Upper lobe of left lung (tissue), 6 donors: Measurements from ENCODE around the gene KCTD12. TPM values are rescaled to one million over a fixed set of nuclear protein-coding genes. Genes with fewer than 3 reads are reported as not detected.

Experiments
- ATAC-seq, 2 donors: fragments of 200-7000 bp; cut with Tn5 transposase; one replicate each; pipeline ENCODE4 v1.9.1; 2022; ENCODE audit warnings: mild to moderate bottlenecking in 2 of 2, moderate library complexity in 2 of 2; ENCODE audit not compliant: low FRiP score in 2 of 2
- DNase-seq, 2 donors: peaks; one replicate each; pipeline ENCODE4 v3.0.0-alpha.2; 2019 to 2020
- H3K27ac ChIP-seq, 4 donors: fragments of 200-600 bp; sonication (generic); one replicate each; pipeline ENCODE4 v1.5.1; 2016 to 2019
- H3K27me3 ChIP-seq, 4 donors: fragments of 200-600 bp; sonication (generic); one replicate each; pipeline ENCODE4 v1.5.1; 2017 to 2019
- H3K36me3 ChIP-seq, 4 donors: fragments of 200-600 bp; sonication (generic); one replicate each; pipeline ENCODE4 v1.5.1; 2016 to 2019
- H3K4me1 ChIP-seq, 4 donors: fragments of 200-600 bp; sonication (generic); one replicate each; pipeline ENCODE4 v1.5.1; 2018 to 2019
- H3K4me3 ChIP-seq, 4 donors: fragments of 200-600 bp; sonication (generic); one replicate each; pipeline ENCODE4 v1.5.1; 2017 to 2019; ENCODE audit warnings: mild to moderate bottlenecking in 2 of 4, moderate library complexity in 1 of 4
- H3K9me3 ChIP-seq, 4 donors: fragments of 200-600 bp; sonication (generic); one replicate each; pipeline ENCODE4 v1.5.1; 2018 to 2019
- EP300 ChIP-seq, 4 donors: sonication (generic); formaldehyde crosslinking; IDR thresholded peaks; one replicate each; pipeline ENCODE4 v1.5.1; 2017; ENCODE audit warnings: antibody characterized with exemption in 4 of 4, control low read depth in 2 of 4
- POLR2A ChIP-seq, 4 donors: fragments of 450-650 bp; IDR thresholded peaks; one replicate each; pipeline ENCODE4 v1.5.1; 2016 to 2017; ENCODE audit warnings: antibody characterized with exemption in 4 of 4, mild to moderate bottlenecking in 2 of 4
- POLR2AphosphoS5 ChIP-seq, 2 donors: sonication (generic); formaldehyde crosslinking; IDR thresholded peaks; one replicate each; pipeline ENCODE4 v1.5.1; 2017; ENCODE audit warnings: antibody characterized with exemption in 2 of 2
- WGBS, 2 donors: methylation state at CpG; one replicate each; pipeline ENCODE4 v1.1.5; 2017 to 2018; 5-methylcytosine and 5-hydroxymethylcytosine counted together
- total RNA-seq, 6 donors: library from RNA; depleted of rRNA in 4 of 6; stranded (reverse); fragments of >200 nt in 4 of 6; gene quantifications; one replicate each; pipeline versions ENCODE4 v1.1.0 to v1.2.1, GENCODE V29; 2016 to 2021
- TF ChIP-seq, protein P1 (sequence below), 6 experiments: fragments of 450-650 bp in 4 of 6; fragments of 200-600 bp in 2 of 6; sonication (generic) in 2 of 6; IDR thresholded peaks; one replicate each; pipeline ENCODE4 v1.5.1; 2016 to 2019; ENCODE audit warnings: antibody characterized with exemption in 6 of 6
- donor health status: DM: no; HTN: no; CAD: no; lungs with moderate emphysema.
- donor health status: DM: no; HTN: yes; CAD: no; lungs with severe emphysema.

The KCTD12 gene
- total RNA-seq, 6 donors from 2014 or later, result 40.9 to 165 (median 85.6) TPM

DNA sequence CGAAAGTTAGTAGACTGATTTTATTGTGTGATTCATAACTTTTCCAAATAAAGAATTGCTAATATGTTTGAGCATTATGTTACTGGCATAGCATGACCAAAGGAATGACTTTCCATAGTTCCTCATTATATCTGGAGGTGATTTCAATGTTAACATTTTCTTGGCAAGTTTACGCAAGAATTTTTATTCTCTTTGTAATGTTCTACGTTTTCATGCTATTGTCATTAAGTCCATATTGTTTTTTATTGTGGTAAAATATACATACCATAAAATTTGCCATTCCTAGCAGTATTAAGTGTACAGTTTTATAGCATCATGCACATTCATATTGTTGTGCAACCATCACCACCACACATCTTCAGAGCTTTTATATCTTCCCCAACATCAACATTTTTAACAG is 14.8 kb downstream of the KCTD12 start:
- TF ChIP-seq EP300 (IDR thresholded peaks at IDR 0.05) (no peak), POLR2A (IDR thresholded peaks at IDR 0.05) (no peak), POLR2AphosphoS5 (IDR thresholded peaks at IDR 0.05) (no peak)
- TF ChIP-seq, protein P1, sequence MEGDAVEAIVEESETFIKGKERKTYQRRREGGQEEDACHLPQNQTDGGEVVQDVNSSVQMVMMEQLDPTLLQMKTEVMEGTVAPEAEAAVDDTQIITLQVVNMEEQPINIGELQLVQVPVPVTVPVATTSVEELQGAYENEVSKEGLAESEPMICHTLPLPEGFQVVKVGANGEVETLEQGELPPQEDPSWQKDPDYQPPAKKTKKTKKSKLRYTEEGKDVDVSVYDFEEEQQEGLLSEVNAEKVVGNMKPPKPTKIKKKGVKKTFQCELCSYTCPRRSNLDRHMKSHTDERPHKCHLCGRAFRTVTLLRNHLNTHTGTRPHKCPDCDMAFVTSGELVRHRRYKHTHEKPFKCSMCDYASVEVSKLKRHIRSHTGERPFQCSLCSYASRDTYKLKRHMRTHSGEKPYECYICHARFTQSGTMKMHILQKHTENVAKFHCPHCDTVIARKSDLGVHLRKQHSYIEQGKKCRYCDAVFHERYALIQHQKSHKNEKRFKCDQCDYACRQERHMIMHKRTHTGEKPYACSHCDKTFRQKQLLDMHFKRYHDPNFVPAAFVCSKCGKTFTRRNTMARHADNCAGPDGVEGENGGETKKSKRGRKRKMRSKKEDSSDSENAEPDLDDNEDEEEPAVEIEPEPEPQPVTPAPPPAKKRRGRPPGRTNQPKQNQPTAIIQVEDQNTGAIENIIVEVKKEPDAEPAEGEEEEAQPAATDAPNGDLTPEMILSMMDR (IDR thresholded peaks at IDR 0.05), result no peak
- peaks cover 0 to 7% (median 1%) of the 10 kb centered on the region in 4 donors for H3K4me1 ChIP-seq
- ATAC-seq, result no peak
- no peaks in the 10 kb centered on the region for H3K9me3 ChIP-seq
- H3K27me3 ChIP-seq, result no peaks in the 10 kb centered on the region
- no peak for DNase-seq
- H3K4me3 ChIP-seq, result no peak overlapping the region
- WGBS, 2 donors, result 80 to 85% methylated on average over 3 of the region's 3 CpGs
- no peak overlapping the region for H3K27ac ChIP-seq
- no peaks in the 10 kb centered on the region for H3K36me3 ChIP-seq

DNA sequence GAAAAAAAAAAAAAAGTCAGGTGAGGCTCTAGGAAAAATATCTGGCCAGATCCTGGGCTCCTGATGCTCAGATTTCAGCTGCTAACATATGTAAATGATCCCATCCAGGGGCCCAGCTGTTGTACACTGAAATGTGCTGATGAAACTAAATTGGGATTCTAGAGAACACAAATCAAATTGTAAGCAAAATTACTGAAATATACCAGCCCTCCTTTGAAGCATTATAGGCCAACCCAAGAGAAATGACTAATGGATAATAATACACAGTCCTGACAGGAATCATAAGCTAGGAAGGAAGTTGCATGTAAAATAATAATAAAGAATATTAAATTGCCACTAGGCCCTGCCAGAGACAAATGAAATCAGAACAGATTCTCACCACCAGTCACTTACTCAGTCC is 17.8 kb downstream of the KCTD12 start:
- Histone ChIP-seq H3K4me1 (peaks cover 0 to 7% (median 1%) of the 10 kb centered on the region in 4 donors), H3K4me3 (no peak overlapping the region), H3K36me3 (no peaks in the 10 kb centered on the region), H3K27me3 (no peaks in the 10 kb centered on the region), H3K27ac (no peak overlapping the region), H3K9me3 (no peaks in the 10 kb centered on the region)
- TF ChIP-seq, protein P1 (IDR thresholded peaks at IDR 0.05), result no peak
- TF ChIP-seq POLR2A (IDR thresholded peaks at IDR 0.05), result no peak
- TF ChIP-seq POLR2AphosphoS5 (IDR thresholded peaks at IDR 0.05), result no peak
- no peak for TF ChIP-seq EP300 (IDR thresholded peaks at IDR 0.05)
- no peak for ATAC-seq
- no peak for DNase-seq

DNA sequence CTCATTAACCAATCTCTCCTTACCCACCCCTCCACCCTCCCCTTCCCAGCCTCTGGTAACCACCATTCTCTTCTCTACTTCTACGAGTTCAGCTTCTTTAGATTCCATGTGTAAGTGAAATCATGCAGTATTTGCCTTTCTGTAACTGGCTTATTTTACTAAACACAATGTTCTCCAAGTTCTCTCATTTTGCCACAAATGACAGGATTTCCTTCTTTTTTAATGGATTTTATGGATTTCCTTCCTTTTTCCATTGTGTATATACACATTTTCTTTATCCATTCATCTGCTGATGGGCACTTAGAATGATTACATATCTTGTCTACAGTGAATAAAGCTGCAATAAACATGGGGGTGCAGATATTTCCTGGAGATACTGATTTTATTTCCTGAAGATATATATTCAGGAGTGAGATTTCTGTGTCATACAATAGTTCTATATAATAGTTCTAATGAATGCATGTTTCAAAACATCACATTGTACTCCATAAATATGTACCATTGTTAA is 20.2 kb downstream of the KCTD12 start:
- DNase-seq, result no peak
- Histone ChIP-seq H3K4me3 (no peak overlapping the region), H3K36me3 (no peaks in the 10 kb centered on the region), H3K4me1 (peaks cover 0 to 4% (median 1%) of the 10 kb centered on the region in 4 donors), H3K9me3 (no peaks in the 10 kb centered on the region), H3K27me3 (no peaks in the 10 kb centered on the region), H3K27ac (no peak overlapping the region)
- ATAC-seq, result no peak
- WGBS, 2 donors, result 59% methylated on average over 1 of the region's 1 CpG
- TF ChIP-seq EP300 (IDR thresholded peaks at IDR 0.05) (no peak), POLR2AphosphoS5 (IDR thresholded peaks at IDR 0.05) (no peak), POLR2A (IDR thresholded peaks at IDR 0.05) (no peak)
- TF ChIP-seq, protein P1 (IDR thresholded peaks at IDR 0.05), result no peak

DNA sequence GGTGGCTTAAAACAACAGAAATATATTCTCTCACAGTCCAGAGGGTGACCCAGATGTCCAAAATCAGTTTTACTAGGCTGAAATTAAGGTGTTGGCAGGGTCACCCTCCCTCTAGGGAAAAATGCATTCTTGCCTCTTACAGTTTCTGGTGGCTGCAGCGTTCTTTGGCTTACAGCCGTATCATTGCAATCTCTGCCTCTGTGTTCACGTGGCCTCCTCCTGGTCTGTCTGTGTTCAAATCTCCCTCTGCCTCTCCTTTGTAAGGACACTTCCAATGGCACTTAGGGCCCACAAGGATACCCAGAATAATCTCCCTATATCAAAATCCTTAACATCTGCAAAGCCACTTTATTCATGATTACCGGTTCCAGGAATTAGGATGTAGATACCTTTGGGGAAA is 21.1 kb downstream of the KCTD12 start:
- TF ChIP-seq EP300 (IDR thresholded peaks at IDR 0.05) (no peak), POLR2A (IDR thresholded peaks at IDR 0.05) (no peak), POLR2AphosphoS5 (IDR thresholded peaks at IDR 0.05) (no peak)
- TF ChIP-seq, protein P1 (IDR thresholded peaks at IDR 0.05), result no peak
- WGBS, 2 donors, result 73 to 84% methylated on average over 4 of the region's 4 CpGs
- H3K9me3 ChIP-seq, result no peaks in the 10 kb centered on the region
- H3K27ac ChIP-seq, result no peak overlapping the region
- H3K27me3 ChIP-seq, result no peaks in the 10 kb centered on the region
- H3K4me3 ChIP-seq, result no peak overlapping the region
- peaks cover 0 to 4% (median 1%) of the 10 kb centered on the region in 4 donors for H3K4me1 ChIP-seq
- H3K36me3 ChIP-seq, result no peaks in the 10 kb centered on the region
- ATAC-seq (no peak), DNase-seq (no peak)

DNA sequence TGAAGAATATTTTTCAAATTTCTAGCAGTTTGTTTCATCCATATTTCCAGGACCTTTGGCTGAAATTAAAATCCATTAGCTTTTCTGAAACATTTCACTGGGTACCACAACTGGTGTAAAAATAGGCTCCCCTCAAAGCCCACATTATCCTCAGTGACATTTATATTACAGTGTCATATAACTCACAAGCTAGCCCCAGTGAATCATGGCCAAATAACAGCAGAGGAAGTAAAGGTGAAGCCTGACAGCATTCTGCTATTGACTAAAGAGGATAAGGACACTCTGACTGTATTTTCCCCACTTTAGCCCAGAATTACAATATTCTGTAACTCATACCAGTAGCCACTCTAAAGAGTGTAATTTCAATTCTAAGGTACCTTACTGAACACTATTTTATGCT is 21.9 kb downstream of the KCTD12 start:
- no peak for DNase-seq
- Histone ChIP-seq H3K27ac (no peak overlapping the region), H3K4me1 (peaks cover 0 to 4% (median 1%) of the 10 kb centered on the region in 4 donors), H3K27me3 (no peaks in the 10 kb centered on the region), H3K9me3 (no peaks in the 10 kb centered on the region), H3K36me3 (no peaks in the 10 kb centered on the region), H3K4me3 (no peak overlapping the region)
- TF ChIP-seq EP300 (IDR thresholded peaks at IDR 0.05), result no peak
- TF ChIP-seq, protein P1 (IDR thresholded peaks at IDR 0.05), result no peak
- no peak for TF ChIP-seq POLR2A (IDR thresholded peaks at IDR 0.05)
- TF ChIP-seq POLR2AphosphoS5 (IDR thresholded peaks at IDR 0.05), result no peak
- ATAC-seq, result no peak
